ENCODE results near the gene HSDL1. TPM values are rescaled to one million over a fixed set of nuclear protein-coding genes. Genes with fewer than 3 reads are reported as not detected.

Gene HSDL1
- total RNA-seq, 1 experiment from 2014 or later = 35.8 TPM

GRCh38 chr16:84159007-84159406, 14.0 kb upstream of the HSDL1 start:
- TF ChIP-seq CBX3 (IDR thresholded peaks at IDR 0.05; ENCODE audit: low read depth) = no peak
- TF ChIP-seq POLR2AphosphoS5 (IDR thresholded peaks at IDR 0.05; ENCODE audit: low read depth, low read length) = no peak
- TF ChIP-seq CEBPB (IDR thresholded peaks at IDR 0.05; ENCODE audit: low read depth) = no peak
- TF ChIP-seq EGR1 (IDR thresholded peaks at IDR 0.05; ENCODE audit: low read depth) = no peak
- TF ChIP-seq JUND (IDR thresholded peaks at IDR 0.05) = no peak
- no peak for TF ChIP-seq ZBTB33 (IDR thresholded peaks at IDR 0.05; ENCODE audit: extremely low read depth, insufficient replicate concordance, low read length)
- TF ChIP-seq REST (IDR thresholded peaks at IDR 0.05; ENCODE audit: low read depth) = no peak
- TF ChIP-seq RAD21 (IDR thresholded peaks at IDR 0.05; ENCODE audit: low read depth) = no peak
- TF ChIP-seq EZH2phosphoT487 (IDR thresholded peaks at IDR 0.05; ENCODE audit: borderline replicate concordance) = no peak
- Histone ChIP-seq H3K9me3 (ENCODE audit: control insufficient read depth in 1 of 2, insufficient read depth in 1 of 2, low read depth in 1 of 2, low read length in 2 of 2) (no peaks in the 10 kb centered on the region; a peak in 1 of 4 replicates), H4K20me1 (ENCODE audit: insufficient read depth) (no peaks in the 10 kb centered on the region), H3K27me3 (ENCODE audit: insufficient read depth, low read length) (peaks cover 13% of the 10 kb centered on the region; the same call in 1 of the 2 replicates), H2AFZ (ENCODE audit: low read depth, low read length, poor library complexity, severe bottlenecking) (no peak overlapping the region), H3K4me2 (ENCODE audit: low read length) (no peak overlapping the region), H3K4me1 (ENCODE audit: control insufficient read depth in 1 of 2, insufficient read depth in 2 of 2, low read length in 2 of 2) (peaks cover 0 to 6% of the 10 kb centered on the region in 2 experiments; a peak in 1 of 4 replicates), H3K36me3 (ENCODE audit: control insufficient read depth in 1 of 2, insufficient read depth in 2 of 2, low read length in 2 of 2) (no peaks in the 10 kb centered on the region), H3K27ac (ENCODE audit: low read depth, low read length) (no peak overlapping the region), H3K79me2 (ENCODE audit: insufficient read depth, low read length) (no peaks in the 10 kb centered on the region), H3K4me3 (replicated peaks in 1 of 2; ENCODE audit: low read depth in 1 of 2, low read length in 2 of 2) (no peak overlapping the region), H3K9ac (ENCODE audit: low read length) (no peak overlapping the region), H3K9me2 (ENCODE audit: insufficient read depth) (no peaks in the 10 kb centered on the region)
- no TSS peak for BruUV-seq (replicated peaks)
- intact Hi-C loops (cut with micrococcal nuclease) = no loop called here
- ChIA-PET CTCF (no interaction called here), POLR2A (no interaction called here), RAD21 (ENCODE audit: low non-redundant PET in 1 of 2, low total read pairs in 2 of 2, uncharacterized antibody in 2 of 2, unreplicated experiment in 2 of 2) (no interaction called here)
- DNase-seq (ENCODE audit: low read depth, low spot score) (no peak), ATAC-seq (no peak)

Measured in HCT116 (cell line).